GM12874 (cell line): ENCODE data around the gene MSI2.

Experiments
- CTCF ChIP-seq: IDR thresholded peaks from 2 replicates; pipeline ENCODE4 v1.5.1; 2011; ENCODE audit warnings: low read depth, mild to moderate bottlenecking, control low read depth, low read length, moderate library complexity; ENCODE audit not compliant: insufficient read depth

The MSI2 gene

DNA sequence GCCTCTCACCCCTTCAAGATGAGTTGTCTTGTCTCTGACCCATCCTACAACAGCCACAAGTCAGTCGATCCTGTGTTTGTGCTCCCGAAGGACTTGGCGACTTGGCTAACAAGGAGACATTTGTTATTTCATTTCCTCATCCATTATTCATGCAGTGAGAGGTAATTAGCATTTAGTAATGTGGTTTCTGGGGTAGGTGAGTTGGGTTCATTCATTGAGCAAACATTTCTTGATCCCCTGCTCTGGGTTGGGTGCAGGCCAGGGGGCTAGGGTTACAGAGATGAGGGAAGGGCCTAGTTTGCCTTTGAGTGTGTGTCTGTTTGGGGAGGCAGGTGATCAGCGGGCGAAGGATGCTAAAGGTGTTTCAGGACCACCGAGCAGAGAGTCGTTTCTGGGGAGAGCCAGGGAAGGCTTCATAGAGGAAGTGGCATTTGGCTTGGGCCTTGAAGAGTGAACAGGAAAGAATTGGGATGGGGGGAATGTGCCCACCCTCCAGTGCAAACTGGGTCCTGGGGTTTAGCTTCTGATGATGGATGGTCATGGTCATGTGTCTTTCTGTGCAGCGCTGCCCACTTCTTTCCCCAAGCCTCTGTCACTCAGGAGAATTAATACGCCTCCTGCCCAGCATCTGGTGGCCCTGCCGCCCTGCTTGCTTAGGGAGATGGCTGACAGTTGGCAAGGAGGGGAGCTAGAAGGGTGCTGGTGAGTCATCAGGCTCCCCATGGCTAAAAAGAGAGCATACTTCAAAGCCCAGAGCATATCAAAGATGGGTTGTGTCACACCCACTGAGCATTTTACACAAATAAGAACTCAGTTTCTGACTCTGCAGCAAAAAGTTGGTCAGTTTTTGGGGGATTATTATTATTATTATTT is 38.5 kb downstream of the MSI2 start:
- no peak for TF ChIP-seq CTCF

DNA sequence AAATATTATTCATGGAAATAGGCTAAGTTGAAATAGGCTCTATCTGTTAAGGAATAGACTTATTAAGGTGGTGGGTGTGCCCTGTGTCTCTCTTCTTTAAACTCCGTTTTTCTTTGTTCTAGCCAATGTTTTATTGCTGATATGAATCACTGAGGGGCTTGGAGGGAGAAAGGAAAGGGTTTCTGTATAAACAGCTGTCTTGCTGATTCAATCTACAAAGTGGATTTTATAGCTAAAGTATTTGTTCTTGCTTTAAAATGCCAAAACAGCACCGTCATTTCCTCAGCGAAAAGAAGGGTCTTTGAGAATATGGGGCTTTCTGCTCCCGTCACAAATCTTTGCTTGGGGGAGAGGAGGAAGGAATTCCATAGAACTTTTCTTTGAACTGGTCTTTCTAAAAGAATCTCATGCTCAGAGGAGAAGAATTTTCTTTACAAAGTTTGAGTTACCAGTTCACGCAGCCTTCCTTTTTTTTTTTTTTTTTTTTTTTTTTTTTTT is 39.3 kb downstream of the MSI2 start:
- no peak for TF ChIP-seq CTCF

DNA sequence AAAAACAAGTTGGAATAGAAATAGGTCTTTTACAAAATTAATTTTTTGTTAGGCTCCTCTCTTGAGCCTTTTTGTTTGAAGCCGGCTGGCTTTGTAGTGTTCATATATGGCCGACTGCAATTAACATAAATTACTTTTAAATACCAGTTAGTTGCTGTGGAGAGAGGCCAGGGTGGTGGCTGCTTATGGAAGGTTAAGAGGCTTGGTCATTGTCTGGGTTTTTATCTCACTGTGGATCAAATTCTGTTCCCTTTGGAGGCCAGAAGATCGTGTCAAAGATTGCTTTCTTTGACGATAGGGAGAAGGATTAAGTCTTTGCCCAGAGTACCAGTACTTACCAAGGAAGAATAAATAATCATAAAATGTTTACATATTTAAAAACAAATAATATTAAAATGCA is 39.9 kb downstream of the MSI2 start:
- no peak for TF ChIP-seq CTCF

- TF ChIP-seq CTCF: no peak
Measured at GRCh38 chr17:57299176-57299575, 42.9 kb downstream of the MSI2 start.

GRCh38 chr17:57302690-57303465 is 46.6 kb downstream of the MSI2 start:
- TF ChIP-seq CTCF: no peak

GRCh38 chr17:57305144-57305728 is 48.9 kb downstream of the MSI2 start:
- no peak for TF ChIP-seq CTCF

DNA sequence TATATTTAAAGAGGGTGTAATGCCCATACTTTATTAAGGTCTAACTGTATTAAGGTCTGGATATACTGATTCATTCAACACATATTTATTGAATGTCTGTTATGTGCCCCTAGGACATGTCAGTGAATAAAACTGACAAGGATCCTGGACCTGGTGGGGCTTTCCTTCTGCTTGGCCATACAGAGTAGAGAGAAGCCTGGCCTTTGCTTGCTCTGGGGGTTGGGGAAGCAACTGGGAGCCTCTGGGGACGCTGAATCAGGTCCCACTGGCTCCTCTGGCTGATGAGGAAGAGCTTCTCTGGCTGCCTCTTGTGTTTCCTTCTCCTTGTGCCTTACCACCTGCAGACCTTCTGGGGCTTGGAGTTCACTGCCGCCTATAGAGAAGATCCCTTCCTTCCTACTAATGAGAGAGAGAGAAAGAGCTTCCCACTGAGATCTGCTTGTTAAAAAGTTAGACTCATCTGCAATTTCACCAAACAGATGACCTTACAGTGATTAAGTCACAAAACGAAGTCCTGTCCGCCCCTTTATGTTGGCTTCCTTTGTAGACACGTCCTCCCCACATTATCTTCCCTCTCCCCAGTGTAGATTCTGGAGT is 49.7 kb downstream of the MSI2 start:
- no peak for TF ChIP-seq CTCF
